Measurements from ENCODE around the gene LMO3.

LMO3 gene

GRCh38 chr12:16606117-16606200 is at the start of gene LMO3:
LMO3 (minus strand) TSS chr12:16606162; CDS start chr12:16600860, 5,302 bp downstream.
- no peak for DNase-seq (ENCODE audit: low read depth)

- no peak for DNase-seq (ENCODE audit: low read depth)
These were observed 30.6 kb upstream of the LMO3 start for GRCh38 chr12:16636435-16637055.

- no peak for DNase-seq (ENCODE audit: low read depth)
These were observed 28.8 kb upstream of the LMO3 start for GRCh38 chr12:16634786-16635185.

GRCh38 chr12:16626991-16627390 is 21.0 kb upstream of the LMO3 start:
- DNase-seq (ENCODE audit: low read depth): no peak

GRCh38 chr12:16622338-16622737 is 16.4 kb upstream of the LMO3 start:
- no peak for DNase-seq (ENCODE audit: low read depth)

- DNase-seq (ENCODE audit: low read depth): no peak
These were observed 13.6 kb upstream of the LMO3 start for GRCh38 chr12:16619537-16619936.

GRCh38 chr12:16618256-16618655 is 12.3 kb upstream of the LMO3 start:
- DNase-seq (ENCODE audit: low read depth): no peak

GRCh38 chr12:16613199-16613598 is 7.2 kb upstream of the LMO3 start:
- no peak for DNase-seq (ENCODE audit: low read depth)

- no peak for DNase-seq (ENCODE audit: low read depth)
These were observed 6.7 kb upstream of the LMO3 start for GRCh38 chr12:16612647-16613046.

GRCh38 chr12:16611146-16611545 is 5.2 kb upstream of the LMO3 start:
- DNase-seq (ENCODE audit: low read depth): no peak

- DNase-seq (ENCODE audit: low read depth): no peak
These were observed 4.8 kb upstream of the LMO3 start for GRCh38 chr12:16610743-16611142.

GRCh38 chr12:16610001-16610585 is 4.1 kb upstream of the LMO3 start:
- no peak for DNase-seq (ENCODE audit: low read depth)

GRCh38 chr12:16608946-16609539 is 3.1 kb upstream of the LMO3 start:
- DNase-seq (ENCODE audit: low read depth): no peak

GRCh38 chr12:16607906-16608775 is 2.2 kb upstream of the LMO3 start:
- DNase-seq (ENCODE audit: low read depth): no peak

GRCh38 chr12:16606991-16607390 is 1.0 kb upstream of the LMO3 start:
- DNase-seq (ENCODE audit: low read depth): no peak

- no peak for DNase-seq (ENCODE audit: low read depth)
These were observed 363 bp upstream of the LMO3 start for GRCh38 chr12:16606201-16606849.

GRCh38 chr12:16605642-16606116 is 283 bp downstream of the LMO3 start:
- DNase-seq (ENCODE audit: low read depth): no peak

- DNase-seq (ENCODE audit: low read depth): no peak
These were observed 1.2 kb downstream of the LMO3 start for GRCh38 chr12:16604596-16605252.

GRCh38 chr12:16603916-16604575 is 1.9 kb downstream of the LMO3 start:
- no peak for DNase-seq (ENCODE audit: low read depth)

GRCh38 chr12:16603260-16603915 is 2.6 kb downstream of the LMO3 start:
- no peak for DNase-seq (ENCODE audit: low read depth)

- DNase-seq (ENCODE audit: low read depth): no peak
These were observed 3.5 kb downstream of the LMO3 start for GRCh38 chr12:16602412-16602811.
